HTR-8/SVneo (cell line): ENCODE data around the gene RET.
A peak's percentile ranks its signal among the peaks of the same experiment; 100 is the strongest.

Source experiments
- DNase-seq: peaks from one replicate; pipeline ENCODE4 v3.0.0; 2011; ENCODE audit warnings: low spot score, mixed read lengths; ENCODE audit not compliant: insufficient read length
- FAIRE-seq: peaks from 2 replicates; lab custom pipeline; 2011; peaks lifted over from hg19 to GRCh38; lab: Jason Lieb, UNC

RET gene

DNA sequence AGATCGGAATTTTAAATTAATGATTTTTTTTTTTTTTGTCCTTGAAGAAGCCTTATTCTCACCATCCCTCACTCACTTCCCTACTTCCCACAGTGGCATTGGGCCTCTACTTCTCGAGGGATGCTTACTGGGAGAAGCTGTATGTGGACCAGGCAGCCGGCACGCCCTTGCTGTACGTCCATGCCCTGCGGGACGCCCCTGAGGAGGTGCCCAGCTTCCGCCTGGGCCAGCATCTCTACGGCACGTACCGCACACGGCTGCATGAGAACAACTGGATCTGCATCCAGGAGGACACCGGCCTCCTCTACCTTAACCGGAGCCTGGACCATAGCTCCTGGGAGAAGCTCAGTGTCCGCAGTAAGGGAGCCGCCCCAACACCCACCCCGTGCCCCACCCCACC is 23.5 kb downstream of the RET start:
- DNase-seq, result no peak
- no peak for FAIRE-seq

- DNase-seq (no peak), FAIRE-seq (no peak)
These were observed 25.4 kb downstream of the RET start for GRCh38 chr10:43102063-43102828.

DNA sequence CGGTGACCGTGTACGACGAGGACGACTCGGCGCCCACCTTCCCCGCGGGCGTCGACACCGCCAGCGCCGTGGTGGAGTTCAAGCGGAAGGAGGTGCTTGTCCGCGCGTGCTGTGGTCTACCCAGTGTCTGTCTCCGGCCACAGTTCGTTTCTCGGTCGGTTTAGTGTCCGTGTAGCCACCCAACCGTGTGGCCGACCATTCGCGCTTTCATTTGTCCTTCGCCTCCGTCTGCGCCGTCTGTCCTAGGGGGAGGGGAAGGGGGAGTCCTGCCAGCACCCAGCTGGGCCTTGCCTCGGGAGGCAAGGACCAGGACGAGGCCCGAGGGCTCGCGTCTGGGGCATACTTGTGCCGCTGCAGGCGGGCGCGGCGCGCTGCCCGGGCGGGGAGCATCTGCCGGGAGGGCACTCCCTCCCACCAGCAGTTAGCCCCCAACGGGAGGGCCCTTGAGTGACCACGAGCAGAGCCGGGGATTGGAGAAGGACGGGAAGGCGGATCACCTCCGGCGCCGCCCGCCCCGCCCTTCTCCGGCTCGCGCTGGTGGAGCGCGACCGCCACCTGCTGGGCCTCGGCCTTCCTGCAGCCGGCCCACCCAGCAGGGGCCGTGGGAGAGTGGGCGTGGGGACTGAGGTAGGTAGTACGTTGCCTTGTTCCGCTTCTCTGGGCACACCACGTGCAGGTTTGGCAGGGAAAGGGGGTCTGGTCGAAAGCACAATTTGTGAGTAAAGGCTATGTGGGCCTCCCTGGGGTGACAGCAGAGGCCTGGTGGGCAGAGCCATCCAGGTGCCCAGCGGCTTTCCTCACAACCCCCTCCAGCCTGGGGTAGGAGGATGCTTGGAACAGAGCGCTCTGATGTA is 28.5 kb downstream of the RET start:
- peak; percentile 97 for FAIRE-seq
- DNase-seq, result peak; percentile 95

- FAIRE-seq (peak; percentile 48), DNase-seq (no peak)
These were observed 29.0 kb downstream of the RET start for GRCh38 chr10:43105956-43106229.

DNA sequence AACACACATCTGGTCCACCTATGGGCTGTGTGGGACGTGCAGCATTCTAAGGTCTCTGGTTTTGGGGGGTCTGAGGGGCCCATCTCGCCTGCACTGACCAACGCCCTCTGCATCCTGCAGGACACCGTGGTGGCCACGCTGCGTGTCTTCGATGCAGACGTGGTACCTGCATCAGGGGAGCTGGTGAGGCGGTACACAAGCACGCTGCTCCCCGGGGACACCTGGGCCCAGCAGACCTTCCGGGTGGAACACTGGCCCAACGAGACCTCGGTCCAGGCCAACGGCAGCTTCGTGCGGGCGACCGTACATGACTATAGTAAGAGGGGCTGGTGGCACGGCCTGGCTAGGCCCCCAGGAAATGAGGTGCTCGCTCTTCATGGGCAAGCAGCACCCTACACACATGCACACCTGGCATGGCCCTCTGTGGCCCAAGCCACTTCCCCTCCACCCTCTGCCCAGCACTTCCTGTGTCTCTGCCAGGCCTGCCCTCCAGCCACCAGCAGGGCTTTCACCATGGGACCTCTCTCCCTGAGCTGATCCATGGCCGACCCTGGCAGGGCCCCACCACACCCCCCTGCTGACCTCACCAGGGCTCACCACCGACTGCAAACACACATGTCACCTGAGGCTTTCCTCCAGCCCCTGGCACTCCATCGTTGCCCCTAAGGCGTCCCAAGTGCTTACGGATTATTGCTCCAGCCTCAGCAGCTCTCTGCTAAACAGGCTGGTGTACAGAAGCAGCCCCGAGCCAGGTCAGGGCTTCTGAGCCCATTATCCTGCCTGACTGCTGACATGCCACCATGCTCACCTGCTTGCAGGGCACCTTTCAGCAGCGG is 29.6 kb downstream of the RET start:
- DNase-seq (no peak), FAIRE-seq (peak; percentile 4)

DNA sequence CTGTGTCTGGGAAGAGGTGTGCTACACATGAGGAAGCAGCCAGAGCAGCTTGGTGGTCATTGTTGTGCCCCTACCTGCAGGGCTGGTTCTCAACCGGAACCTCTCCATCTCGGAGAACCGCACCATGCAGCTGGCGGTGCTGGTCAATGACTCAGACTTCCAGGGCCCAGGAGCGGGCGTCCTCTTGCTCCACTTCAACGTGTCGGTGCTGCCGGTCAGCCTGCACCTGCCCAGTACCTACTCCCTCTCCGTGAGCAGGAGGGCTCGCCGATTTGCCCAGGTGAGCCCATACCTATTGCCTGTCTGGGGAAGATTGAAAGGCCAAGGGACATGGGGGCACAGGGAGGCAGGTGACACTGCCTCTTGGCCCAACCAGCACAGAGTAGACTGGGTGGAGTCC is 32.1 kb downstream of the RET start:
- DNase-seq (no peak), FAIRE-seq (peak; percentile 42)

DNA sequence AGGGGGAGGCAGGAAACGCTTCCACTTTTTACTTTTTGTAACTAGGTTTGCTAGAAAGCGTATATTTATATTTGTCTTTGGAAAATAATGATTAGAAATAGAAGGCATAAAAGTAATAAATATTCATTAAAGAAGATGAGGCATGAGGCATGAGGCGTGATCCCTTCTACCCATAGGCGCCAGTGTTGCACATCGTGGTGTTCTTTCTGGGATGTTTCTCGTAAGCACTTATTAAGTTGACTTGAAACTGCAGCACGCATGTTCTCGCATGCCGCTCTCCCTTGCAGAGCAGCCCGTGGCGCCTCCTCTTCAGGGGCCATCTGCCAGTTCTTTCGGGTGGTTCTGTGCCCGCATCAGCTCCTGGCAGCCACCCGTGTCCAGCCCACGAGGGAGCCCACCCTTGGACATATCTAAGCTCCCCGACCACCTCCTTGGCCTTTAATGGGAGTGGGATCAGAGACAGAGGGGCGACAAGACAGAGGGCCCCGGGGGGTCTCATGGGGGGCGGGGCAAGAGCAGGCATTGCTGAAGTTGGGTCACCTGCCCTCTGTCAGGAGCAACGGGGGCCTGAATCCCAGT is 32.9 kb downstream of the RET start:
- no peak for DNase-seq
- FAIRE-seq, result no peak

GRCh38 chr10:43110338-43111071 is 33.6 kb downstream of the RET start:
- FAIRE-seq (no peak), DNase-seq (peak; percentile 34)

DNA sequence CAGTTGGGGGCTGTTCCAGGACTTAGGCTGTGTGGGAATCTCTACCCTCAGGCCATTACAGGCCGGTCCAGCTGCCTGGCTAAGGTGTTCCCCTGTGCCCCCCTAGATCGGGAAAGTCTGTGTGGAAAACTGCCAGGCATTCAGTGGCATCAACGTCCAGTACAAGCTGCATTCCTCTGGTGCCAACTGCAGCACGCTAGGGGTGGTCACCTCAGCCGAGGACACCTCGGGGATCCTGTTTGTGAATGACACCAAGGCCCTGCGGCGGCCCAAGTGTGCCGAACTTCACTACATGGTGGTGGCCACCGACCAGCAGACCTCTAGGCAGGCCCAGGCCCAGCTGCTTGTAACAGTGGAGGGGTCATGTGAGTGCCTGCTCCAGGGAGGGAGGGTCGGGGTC is 34.2 kb downstream of the RET start:
- FAIRE-seq (no peak), DNase-seq (no peak)

GRCh38 chr10:43111921-43112607 is 35.2 kb downstream of the RET start:
- no peak for DNase-seq
- no peak for FAIRE-seq

DNA sequence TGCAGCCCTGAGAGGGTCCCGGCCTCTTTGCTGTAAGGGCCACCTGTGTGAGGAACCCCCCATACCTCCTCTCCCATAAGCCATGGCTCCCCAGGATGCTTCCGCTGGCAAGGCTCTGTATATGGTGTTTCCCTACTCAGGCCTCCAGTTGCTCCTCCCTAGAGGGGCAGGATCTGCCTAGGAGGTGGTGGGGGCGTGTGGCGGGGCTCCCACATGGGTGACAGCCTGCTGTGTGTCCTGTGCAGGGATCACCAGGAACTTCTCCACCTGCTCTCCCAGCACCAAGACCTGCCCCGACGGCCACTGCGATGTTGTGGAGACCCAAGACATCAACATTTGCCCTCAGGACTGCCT is 35.7 kb downstream of the RET start:
- FAIRE-seq, result no peak

DNA sequence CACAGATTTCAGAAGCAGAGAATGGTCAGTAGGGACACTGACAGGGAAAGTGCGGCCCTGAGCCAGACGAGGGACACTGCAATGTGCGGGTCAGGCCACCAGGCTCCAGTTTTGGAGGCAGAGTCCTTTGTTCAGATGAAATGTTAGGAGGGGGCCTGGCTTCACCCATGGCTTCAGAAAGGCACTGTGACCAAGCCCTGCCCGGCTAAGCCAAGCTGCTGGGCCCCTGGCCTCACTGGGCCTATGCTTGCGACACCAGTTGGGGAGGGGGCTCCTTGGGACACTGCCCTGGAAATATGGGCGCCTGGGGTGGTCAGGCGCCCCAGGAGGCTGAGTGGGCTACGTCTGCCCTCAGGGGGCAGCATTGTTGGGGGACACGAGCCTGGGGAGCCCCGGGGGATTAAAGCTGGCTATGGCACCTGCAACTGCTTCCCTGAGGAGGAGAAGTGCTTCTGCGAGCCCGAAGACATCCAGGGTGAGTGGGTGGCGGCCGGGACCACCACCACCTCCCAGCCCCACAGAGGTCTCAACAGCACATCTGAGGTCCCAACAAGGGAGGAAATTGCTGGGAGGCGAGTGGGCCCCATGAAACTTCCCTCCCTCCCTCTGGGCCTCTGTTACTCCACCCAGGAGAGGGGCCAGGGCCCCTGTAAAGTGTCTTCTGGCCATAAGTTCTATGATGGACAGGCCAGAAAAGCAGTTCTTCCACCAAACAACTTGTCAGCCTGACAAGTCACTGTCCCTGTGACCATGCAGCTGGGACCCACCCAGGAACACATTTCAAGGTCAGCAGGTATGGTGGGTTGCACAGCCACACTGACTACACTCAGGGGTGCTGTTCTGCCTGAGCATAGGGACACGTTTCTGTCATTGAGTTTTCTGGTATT is 36.6 kb downstream of the RET start:
- FAIRE-seq (no peak), DNase-seq (no peak)

More for the DNA sequence above, 35.7 kb downstream of the RET start:
- no peak for DNase-seq

DNA sequence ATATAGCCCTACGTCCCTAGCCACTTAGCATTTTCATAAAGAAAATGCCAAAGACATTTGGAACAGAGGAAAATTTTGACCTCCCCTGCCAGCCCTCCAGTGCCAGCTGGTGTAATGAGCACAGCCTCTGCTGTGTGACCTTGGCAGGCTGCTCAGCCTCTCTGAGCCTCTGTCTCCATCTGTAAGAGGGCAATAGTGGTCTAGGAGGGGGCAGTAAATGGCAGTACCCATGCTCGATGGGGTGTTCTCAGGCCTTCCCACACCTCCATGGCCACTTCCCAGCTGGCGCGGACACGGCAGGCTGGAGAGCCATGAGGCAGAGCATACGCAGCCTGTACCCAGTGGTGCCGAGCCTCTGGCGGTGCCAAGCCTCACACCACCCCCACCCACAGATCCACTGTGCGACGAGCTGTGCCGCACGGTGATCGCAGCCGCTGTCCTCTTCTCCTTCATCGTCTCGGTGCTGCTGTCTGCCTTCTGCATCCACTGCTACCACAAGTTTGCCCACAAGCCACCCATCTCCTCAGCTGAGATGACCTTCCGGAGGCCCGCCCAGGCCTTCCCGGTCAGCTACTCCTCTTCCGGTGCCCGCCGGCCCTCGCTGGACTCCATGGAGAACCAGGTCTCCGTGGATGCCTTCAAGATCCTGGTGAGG is 37.3 kb downstream of the RET start:
- DNase-seq, result no peak
- FAIRE-seq, result no peak

DNA sequence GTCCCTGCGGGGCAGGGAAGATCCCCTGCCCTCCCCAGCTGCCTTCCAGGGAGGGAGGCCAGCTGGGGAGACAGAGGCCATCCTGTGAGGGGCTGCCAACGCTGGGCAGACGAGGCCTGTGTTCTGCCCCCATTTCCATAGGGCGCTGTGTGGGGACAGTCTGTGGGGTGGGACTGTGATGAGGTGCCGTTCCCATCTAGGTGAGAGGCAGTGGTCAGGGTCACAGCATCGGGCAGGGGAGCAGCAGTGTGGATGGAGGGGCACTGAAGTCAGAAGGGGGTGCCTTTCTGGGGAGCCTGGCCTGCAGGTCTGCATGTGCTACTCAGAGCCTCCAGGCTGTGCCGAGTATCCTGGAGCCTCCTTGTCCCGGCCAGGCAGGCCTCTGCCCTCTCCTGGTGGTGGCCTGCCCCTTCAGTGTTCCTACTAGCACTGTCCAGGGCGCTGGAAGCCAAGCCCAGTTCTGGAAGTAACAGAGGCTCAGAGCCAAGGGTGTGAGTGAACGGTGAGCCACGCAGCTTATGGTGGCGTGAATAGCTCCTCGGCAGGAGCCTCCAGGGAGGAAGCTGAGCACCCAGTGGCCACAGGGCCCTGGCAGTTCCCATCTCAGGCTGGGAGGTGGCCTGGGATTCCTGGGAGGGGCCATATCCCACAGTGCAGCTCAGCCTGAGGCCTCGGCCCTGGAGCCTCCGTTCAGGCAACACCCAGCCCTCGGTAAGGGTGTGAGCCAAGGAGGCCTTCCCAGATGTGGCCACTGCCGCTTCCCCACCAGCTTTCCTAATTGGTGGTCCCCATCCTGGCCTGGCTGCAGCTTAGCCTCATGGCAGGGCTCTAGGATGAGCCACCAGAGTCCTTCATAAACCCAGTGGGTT is 38.1 kb downstream of the RET start:
- DNase-seq, result no peak

DNA sequence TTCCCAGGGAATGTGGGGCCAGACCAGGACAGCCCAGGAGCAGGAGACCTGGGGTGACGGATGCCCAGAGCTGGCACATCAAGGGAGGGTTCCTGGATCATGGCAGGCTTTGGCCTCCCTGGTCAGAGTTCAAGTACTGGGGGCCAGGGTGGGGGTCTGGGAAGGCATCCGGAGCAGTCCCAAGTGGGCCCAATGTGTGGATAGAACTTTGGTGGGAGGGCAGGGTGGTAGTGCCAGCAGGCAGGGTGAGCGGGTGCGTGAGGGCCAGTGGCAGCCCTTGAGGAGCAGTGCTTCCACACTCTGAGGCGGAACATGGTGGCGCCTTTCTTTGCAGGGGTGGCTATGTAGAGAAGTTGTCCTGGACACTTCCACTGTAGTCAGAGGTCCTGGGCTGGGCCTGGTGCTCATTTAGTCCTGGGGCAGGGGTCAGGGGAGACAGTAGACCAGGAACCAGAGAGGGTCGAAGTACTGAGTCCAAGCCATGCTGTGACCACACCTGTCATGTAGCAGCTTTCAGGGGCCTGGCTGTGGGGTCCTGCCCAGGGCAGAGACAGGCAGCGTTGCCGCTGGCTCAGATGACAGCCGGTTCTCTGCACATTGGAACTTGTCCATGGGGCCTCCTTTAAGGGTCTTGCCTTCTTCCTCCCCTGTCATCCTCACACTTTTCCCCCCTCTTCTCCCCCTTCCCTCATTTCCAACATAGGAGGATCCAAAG is 39.2 kb downstream of the RET start:
- DNase-seq, result no peak
- no peak for FAIRE-seq

More for the DNA sequence above, 38.1 kb downstream of the RET start:
- FAIRE-seq, result no peak

DNA sequence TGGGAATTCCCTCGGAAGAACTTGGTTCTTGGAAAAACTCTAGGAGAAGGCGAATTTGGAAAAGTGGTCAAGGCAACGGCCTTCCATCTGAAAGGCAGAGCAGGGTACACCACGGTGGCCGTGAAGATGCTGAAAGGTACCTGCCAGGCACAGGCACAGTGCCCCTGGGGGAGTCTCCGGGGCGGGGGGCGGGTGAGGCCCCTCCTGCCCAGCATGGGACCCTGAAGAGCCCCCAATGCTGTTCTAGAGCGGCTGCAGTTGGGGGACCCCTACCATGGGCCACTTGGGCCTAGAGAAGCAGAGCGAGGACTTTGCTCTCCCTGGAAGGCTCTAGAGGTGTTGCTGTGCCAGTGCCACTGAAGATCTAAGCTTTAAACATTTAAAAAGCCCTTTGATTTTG is 39.7 kb downstream of the RET start:
- no peak for FAIRE-seq
- no peak for DNase-seq
